AML-193 (cell line): ENCODE data around the gene ENTHD1.

Experiments used
- DNase-seq, 2 experiments: peaks; one replicate each; lab custom pipeline; 2025; lab: John Stamatoyannopoulos, UW

The ENTHD1 gene

GRCh38 chr22:39731481-39731880 lies 162.1 kb downstream of the ENTHD1 start:
- no peak for DNase-seq

GRCh38 chr22:39729141-39729934 lies 164.2 kb downstream of the ENTHD1 start:
- no peak for DNase-seq

GRCh38 chr22:39728236-39728860 lies 165.2 kb downstream of the ENTHD1 start:
- no peak for DNase-seq

- no peak for DNase-seq
These were observed 166.0 kb downstream of the ENTHD1 start for GRCh38 chr22:39727541-39727940.

GRCh38 chr22:39725351-39726035 lies 168.1 kb downstream of the ENTHD1 start:
- no peak for DNase-seq

GRCh38 chr22:39724857-39725256 lies 168.7 kb downstream of the ENTHD1 start:
- no peak for DNase-seq

GRCh38 chr22:39724390-39724789 lies 169.2 kb downstream of the ENTHD1 start:
- DNase-seq = no peak

GRCh38 chr22:39723899-39724351 lies 169.6 kb downstream of the ENTHD1 start:
- no peak for DNase-seq

- no peak for DNase-seq
These were observed 170.1 kb downstream of the ENTHD1 start for GRCh38 chr22:39723463-39723862.

- DNase-seq = no peak
These were observed 171.1 kb downstream of the ENTHD1 start for GRCh38 chr22:39722501-39722900.

GRCh38 chr22:39722032-39722325 lies 171.6 kb downstream of the ENTHD1 start:
- no peak for DNase-seq

- no peak for DNase-seq
These were observed 172.1 kb downstream of the ENTHD1 start for GRCh38 chr22:39721206-39722031.

GRCh38 chr22:39719559-39720450 lies 173.8 kb downstream of the ENTHD1 start:
- DNase-seq = no peak

GRCh38 chr22:39718921-39719475 lies 174.6 kb downstream of the ENTHD1 start:
- DNase-seq = no peak

GRCh38 chr22:39718206-39718605 lies 175.4 kb downstream of the ENTHD1 start:
- DNase-seq = no peak

- DNase-seq = no peak
These were observed 176.5 kb downstream of the ENTHD1 start for GRCh38 chr22:39717099-39717498.

GRCh38 chr22:39716534-39716933 lies 177.0 kb downstream of the ENTHD1 start:
- DNase-seq = no peak

- no peak for DNase-seq
These were observed 177.6 kb downstream of the ENTHD1 start for GRCh38 chr22:39715778-39716495.

- DNase-seq = no peak
These were observed 179.2 kb downstream of the ENTHD1 start for GRCh38 chr22:39714321-39714720.

- DNase-seq = no peak
These were observed 179.7 kb downstream of the ENTHD1 start for GRCh38 chr22:39713799-39714290.
